GM19035 (cell line): ENCODE data around the gene ZNF573.
"Not testable (repeated sequence)": the region's sequence is repeated elsewhere in the genome, so short reads cannot be mapped to it uniquely, and the experiment has no call there.

Experiments used
- ATAC-seq: cut with Tn5 transposase; IDR thresholded peaks from one replicate; pipeline ENCODE4 v1.9.1; 2021; ENCODE audit not compliant: unreplicated experiment

Gene ZNF573

DNA sequence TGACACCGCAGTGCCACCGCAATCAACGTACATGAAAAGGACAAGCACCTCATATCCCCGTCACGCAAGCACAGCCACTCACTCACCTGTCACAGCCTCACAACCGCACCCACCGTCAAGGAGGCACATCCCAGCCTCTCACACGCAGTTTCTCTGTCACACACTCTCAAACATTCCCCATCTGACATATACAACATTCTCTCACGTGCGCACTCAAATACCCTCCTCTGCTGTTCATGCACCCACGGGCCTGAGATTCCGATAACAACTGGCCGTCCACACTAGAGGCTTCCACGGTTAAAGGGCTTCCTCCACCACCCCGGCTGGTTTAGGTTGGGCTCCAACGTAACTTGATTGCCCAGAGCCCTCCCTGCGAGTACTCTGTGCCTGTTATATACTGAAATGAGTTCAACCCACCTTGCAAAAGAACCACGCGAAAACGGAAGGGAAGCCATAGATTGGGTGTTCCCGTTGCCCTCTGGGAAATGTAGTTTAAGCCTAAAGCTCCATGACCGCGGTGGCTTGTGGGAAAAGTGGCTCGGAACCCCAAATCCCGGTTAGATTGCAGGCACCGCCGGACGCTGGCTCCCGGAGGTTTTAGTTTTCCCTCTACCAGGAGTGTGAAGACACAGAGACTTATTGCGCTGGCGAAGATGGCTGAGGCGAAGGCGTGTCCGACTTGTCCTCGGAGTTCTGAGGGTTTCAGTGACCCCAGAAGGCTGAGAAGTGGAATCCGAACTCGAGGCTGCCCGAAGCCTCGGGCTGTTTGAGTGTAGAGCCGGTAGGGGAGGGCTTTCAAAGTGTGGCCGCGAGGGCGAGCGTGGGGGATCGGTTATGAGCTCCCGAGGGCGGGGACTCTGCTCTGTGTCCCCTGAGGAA is at the start of gene ZNF573:
ZNF573 (minus strand) TSS at position 460 of the 879 bp plus-strand sequence. CDS start 5,857 bp downstream, outside the sequence.
- peak; percentile 67 for ATAC-seq

GRCh38 chr19:37817180-37817981 is 38.0 kb upstream of the ZNF573 start:
- no peak for ATAC-seq

DNA sequence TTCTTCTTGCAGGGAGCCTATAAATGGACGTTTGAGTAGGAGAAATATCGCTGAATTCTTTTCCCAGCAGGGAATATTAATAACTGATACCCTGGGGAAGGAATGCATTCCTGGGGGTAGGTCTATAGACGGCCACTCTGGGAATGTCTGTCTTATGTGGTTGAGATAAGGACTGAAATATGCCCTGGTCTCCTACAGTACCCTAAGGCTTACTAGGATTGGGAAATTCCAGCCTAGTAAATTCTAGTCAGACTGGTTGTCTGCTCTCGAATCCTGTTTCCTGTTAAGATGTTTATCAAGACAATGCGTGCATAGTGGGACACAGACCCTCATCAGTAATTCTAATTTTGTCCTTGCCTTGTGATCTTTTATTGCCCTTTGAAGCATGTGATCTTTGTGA is 36.2 kb upstream of the ZNF573 start:
- not testable (repeated sequence) for ATAC-seq

GRCh38 chr19:37813340-37813739 is 34.0 kb upstream of the ZNF573 start:
- no peak for ATAC-seq

DNA sequence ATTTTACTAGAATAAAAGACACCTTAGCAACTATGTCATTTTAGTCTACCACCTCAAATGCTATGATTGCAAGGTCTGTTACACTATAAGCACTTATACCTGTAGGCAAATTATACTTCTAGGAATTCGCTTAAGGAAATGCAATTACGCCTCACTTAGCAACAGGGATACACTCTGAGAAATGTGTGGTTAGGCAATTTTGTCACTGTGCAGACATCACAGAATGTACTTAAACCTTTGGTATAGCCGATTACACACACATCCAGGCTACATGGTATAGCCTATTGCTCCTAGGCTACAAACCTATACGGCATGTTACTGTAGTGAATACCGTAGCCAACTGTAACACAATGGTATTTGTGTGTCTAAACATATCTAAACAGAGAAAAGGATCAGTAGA is 30.0 kb upstream of the ZNF573 start:
- no peak for ATAC-seq

DNA sequence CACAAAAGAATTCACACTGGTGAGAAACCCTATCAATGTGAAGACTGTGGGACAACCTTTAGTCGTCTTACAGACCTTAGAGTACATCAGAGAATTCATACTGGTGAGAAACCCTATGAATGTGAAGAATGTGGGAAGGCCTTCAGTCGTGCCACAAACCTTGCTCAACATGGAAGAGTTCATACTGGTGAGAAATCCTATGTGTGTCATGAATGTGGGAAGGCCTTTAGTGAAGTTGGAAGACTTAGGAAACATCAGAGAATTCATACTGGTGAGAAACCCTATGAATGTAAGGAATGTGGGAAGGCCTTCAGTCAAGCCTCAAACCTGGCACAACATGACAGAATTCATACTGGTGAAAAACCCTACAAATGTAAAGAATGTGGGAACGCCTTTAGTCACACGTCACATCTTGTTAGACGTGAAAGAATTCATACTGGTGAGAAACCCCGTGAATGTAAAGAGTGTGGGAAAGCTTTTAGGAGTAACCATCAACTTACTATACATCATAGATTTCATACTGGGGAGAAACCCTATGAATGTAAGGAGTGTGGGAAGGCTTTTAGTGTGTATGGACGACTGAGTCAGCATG is 24.0 kb upstream of the ZNF573 start:
- ATAC-seq: no peak

DNA sequence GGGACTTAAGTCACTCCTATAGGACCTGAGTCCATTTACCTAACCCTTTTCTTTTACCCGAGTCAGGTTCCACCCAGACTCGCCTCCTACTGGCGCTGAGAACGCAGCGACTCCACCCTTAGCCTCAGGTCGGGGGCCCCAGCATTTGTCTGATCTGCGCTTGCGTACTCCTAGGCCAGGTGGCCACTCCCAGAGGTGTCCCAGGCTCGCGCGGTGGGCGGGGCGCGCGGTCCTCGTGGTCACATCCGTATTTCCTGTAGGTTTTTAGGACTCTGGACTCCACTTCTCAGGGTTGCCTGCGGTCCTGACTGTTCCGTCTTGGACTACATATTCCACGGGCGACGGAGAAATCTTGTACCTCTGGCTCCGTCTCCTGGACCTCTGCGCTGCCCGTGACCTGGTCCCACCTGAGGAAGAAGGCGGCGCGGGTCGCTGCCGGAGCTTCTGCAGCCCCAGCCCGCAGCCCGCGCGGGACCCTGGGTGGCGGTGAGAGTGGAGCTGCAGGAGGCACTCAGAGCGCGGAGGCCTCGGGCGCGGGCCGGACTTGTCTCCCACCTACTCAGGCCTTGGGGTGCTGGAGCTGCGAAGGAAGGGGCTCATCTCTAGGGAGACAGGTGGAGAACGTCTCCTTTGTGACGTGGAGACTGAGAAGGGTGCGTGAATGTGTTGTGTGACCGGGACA is 11.0 kb upstream of the ZNF573 start:
- ATAC-seq: no peak

DNA sequence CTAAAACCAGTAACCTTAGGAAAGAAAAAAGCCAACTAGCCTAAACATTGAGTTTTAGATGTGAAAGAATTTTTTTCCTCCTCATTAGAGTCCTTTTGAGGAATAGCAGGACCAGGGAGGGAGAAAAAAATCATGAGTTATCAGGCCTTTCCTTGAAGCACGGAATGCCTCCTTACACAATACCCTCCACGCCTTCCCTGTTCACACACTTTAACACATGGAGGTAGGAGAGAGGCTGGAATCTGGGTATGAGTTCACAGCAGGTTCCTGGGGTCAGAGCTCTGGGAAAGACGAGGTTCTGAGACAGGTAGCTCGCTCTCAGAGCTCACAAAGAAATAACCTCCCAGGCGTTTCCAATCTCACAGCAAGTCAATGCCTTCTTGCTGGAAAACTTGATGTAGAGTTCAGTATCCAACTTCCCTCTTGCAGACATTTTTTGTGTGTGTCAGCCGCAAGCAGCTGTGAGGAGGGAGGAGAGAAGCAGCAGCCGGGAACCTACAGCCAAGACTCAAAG is 716 bp downstream of the ZNF573 start:
- ATAC-seq: no peak

DNA sequence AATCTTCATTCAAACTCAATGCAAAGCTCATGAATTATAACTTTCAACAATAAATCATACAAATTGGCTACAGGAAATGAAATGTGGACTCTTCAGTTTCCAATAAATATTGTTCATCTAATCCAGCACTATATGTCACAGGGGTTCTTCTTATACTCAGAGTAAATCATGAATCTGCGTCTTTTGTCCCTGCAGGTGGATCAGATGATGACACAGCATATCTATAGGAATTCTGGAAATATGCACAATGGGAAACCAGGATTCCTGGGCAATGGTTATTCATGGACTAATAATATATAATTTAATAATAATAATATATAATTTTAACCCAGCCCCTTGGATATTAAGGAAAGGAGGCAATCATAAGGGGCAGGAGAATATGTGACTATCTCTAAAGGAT is 8.4 kb downstream of the ZNF573 start:
- no peak for ATAC-seq

DNA sequence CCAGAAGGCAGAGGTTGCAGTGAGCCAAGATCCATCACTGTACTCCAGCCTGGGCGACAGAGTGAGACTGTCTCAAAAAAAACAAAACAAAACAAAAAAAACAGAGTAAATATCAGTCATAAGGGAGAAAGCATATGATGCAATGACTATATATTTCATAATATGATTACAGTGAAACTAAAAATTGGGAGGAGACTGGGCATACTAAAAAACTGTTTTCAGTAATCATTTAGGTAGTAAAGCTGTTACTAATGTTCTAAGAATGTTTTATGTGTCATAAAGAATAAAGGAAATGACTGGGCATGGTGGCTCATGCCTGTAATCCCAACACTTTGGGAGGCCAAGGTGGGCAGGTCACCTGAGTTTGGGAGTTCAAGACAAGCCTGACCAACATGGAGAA is 15.9 kb downstream of the ZNF573 start:
- no peak for ATAC-seq

- not testable (repeated sequence) for ATAC-seq
Measured at GRCh38 chr19:37757683-37758082, 21.7 kb downstream of the ZNF573 start.

DNA sequence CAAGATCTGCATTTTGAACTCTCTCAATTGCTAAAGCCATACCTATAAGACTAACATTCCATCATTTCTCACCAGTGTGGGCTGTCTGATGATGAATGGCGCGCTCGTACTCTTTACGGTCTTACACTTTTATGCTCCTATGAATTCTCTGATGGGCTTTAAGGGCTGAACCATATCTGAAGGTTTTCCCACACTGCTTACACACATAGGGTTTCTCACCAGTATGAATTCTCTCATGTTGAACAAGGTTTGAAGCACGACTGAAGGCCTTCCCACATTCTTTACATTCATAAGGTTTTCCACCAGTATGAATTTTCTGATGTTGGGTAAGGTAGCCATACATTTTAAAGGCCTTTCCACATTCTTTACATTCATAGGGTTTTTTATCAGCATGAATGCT is 41.0 kb downstream of the ZNF573 start:
- ATAC-seq: no peak

DNA sequence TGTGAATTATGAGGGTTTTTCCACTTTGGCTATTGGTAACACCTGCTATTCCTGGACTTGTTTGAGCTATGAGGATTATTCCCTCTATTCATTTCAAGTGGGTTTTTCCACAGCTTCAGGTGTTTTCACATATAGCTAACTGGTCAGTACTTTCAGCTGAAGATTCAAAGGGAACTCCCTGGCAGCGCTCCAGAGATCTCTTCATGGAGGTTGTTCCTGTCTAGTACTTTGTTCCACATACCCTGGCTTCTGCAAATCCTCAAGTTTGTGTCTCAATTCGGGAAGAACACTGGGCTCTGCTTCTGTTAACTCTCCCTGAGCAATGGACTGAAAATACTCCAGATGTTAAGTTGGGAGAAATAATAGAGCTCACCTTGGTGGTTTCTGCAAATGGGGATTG is 54.2 kb downstream of the ZNF573 start:
- ATAC-seq: no peak

- no peak for ATAC-seq
Measured at GRCh38 chr19:37719927-37720265, 59.5 kb downstream of the ZNF573 start.

DNA sequence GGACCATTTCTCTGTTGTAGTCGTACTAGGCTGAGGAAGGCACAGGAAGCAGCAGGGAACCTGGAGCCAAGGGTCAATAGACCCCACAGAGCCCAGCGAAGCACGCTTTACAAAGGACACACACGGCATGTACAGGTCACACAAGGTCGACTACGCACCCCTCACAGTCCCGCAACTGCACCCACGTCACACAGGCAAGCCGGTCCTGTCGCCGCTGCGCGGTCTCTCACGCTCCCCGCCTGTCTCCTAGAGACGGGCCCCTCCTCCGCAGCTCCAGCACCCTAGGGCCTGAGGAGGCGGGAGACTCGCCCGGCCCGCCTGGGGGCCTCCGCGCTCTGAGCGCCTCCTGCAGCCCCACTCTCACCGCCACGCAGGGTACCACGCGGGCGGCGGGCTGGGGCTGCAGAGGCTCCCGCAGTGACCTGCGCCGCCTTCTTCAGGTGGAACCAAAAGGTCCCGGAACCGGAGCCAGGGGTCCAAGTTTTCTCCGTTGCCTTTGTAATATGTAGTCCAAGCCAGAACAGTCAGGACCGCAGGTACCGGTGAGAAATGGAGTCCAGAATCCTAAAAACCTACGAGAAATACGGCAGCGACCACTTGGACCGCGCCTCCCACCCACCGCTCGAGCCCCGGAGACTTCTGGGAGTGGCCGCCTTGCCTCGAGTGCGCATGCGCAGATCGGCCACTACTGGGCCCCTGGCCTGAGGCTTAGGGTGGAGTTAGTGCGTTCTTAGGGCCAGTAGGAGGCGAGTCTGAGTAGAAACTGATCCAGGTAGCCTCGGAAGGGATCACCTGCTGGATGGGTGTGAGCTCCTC is 60.1 kb downstream of the ZNF573 start, which contains the start of gene ZNF607:
ZNF607 (minus strand) TSS at position 651 of the 816 bp plus-strand sequence. CDS start 8,143 bp downstream, outside the sequence.
- ATAC-seq: peak; percentile 87

DNA sequence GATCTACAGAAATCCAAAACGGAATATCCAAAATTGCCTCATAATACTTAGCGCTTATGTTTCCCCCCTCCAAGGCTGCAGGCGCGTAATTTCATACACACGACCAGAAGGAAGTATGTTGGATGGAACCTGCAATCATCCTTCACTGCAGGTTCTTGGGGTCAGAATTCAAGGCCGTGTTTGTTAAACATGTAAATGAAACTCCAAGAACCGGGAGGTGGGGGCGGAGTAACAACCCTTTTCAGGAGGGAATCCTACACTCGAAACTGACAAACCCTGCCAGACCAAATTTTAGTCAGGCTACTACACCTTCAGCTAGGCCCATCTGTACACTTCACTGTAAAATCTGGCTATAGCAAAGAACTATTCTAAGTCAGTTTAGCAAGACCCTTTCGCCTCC is 61.1 kb downstream of the ZNF573 start:
- no peak for ATAC-seq

DNA sequence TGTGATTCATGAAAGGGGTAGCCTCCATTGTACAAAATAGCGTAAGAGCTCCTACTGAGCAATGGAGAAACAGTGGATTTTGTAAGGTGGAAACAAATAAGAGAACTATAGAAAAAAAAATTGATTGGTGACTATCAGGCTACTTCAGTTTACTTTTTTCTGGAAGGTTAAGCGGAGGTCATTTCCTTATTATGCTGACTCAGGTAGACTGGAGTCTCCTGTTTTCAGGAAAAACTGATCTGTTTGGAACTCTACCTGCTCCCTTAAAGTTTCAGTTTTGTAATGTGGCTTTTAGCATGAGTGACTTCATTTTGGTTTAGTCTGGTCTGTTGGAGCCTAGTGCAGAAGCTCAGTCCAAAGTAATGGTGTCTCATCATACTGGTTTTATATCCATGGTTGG is 63.2 kb downstream of the ZNF573 start:
- no peak for ATAC-seq

GRCh38 chr19:37706052-37706605 is 73.3 kb downstream of the ZNF573 start:
- no peak for ATAC-seq

DNA sequence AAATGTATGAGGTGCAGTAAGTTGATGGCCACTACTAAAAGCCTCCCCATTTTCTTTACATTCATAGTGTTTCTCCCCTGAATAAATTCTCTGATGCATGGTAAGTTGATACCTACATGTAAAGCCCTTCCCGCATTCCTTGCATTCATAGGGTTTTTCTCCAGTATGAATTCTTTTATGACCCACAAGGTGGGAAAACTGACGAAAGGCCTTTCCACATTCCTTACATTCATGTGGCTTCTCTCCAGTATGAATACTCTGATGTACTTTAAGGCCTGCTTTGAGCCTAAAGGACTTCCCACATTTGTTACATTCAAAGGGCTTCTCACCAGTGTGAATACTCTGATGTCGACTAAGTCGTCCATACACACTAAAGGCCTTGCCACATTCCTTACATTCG is 80.3 kb downstream of the ZNF573 start:
- ATAC-seq: no peak

DNA sequence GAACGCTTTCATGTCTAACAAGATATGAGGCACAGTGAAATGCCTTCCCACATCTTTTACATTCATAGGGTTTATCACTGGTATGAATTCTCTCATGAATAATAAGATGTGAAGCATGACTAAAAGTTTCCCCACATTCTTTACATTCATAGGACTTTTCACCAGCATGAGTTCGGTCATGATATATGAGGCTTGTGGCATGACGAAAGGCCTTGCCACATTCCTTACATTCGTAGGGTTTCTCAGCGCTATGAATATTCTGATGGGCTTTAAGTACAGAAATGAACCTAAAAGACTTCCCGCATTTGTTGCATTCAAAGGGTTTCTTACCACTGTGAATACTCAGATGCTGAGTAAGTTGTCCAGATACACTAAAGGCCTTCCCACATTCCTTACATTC is 81.2 kb downstream of the ZNF573 start:
- ATAC-seq: no peak
